Skin epidermis (tissue), 12 donors: ENCODE results near the gene KCNE4.

Experiments used
- H3K27ac ChIP-seq, 21 experiments: fragments of 200-600 bp; sonication (generic) in 11 of 21; one replicate each; pipeline ENCODE4 v1.5.0; 2020; ENCODE audit warnings: mild to moderate bottlenecking in 3 of 21, inconsistent platforms in 2 of 21, moderate library complexity in 2 of 21
- H3K4me3 ChIP-seq, 7 experiments: fragments of 200-600 bp; sonication (generic) in 2 of 7; one replicate each; pipeline ENCODE4 v1.5.0; 2020; ENCODE audit warnings: inconsistent platforms in 2 of 7, mild to moderate bottlenecking in 2 of 7, moderate library complexity in 1 of 7

The KCNE4 gene

GRCh38 chr2:223101340-223102039 lies 49.5 kb downstream of the KCNE4 start:
- no peak overlapping the region for H3K27ac ChIP-seq
- H3K4me3 ChIP-seq, result no peak overlapping the region

- Histone ChIP-seq H3K27ac (no peak overlapping the region), H3K4me3 (no peak overlapping the region)
These were observed 50.0 kb downstream of the KCNE4 start for GRCh38 chr2:223102040-223102400.

GRCh38 chr2:223102450-223102849 lies 50.5 kb downstream of the KCNE4 start:
- Histone ChIP-seq H3K27ac (no peak overlapping the region), H3K4me3 (no peak overlapping the region)

GRCh38 chr2:223104336-223105132 lies 52.5 kb downstream of the KCNE4 start:
- H3K27ac ChIP-seq, result no peak overlapping the region
- H3K4me3 ChIP-seq, result no peak overlapping the region
